GM23248 (cell line): Measurements from ENCODE around the gene GJB4. TPM values are rescaled to one million over a fixed set of nuclear protein-coding genes. Genes with fewer than 3 reads are reported as not detected.
A peak's percentile ranks its signal among the peaks of the same experiment; 100 is the strongest.

Experiments
- DNase-seq: peaks from one replicate; pipeline ENCODE4 v3.0.0-alpha.2; 2015
- H2AFZ ChIP-seq: fragments of 200-600 bp; sonication (generic); 2 replicates; pipeline ENCODE4 v1.6.1; 2016; ENCODE audit warnings: antibody characterized with exemption
- H3F3A ChIP-seq: fragments of 200-600 bp; sonication (generic); 2 replicates; pipeline ENCODE4 v1.6.1; 2016; ENCODE audit warnings: mild to moderate bottlenecking, antibody characterized with exemption, mixed run types; ENCODE audit not compliant: insufficient read depth
- H3K27ac ChIP-seq: fragments of 200-600 bp; sonication (generic); 2 replicates; pipeline ENCODE4 v1.5.1; 2016; ENCODE audit warnings: mild to moderate bottlenecking
- H3K27me3 ChIP-seq: fragments of 200-600 bp; sonication (generic); replicated peaks from 2 replicates; pipeline ENCODE4 v1.6.1; 2016; ENCODE audit warnings: mild to moderate bottlenecking; ENCODE audit not compliant: insufficient read depth
- H3K36me3 ChIP-seq: fragments of 200-600 bp; sonication (generic); 2 replicates; pipeline ENCODE4 v1.6.1; 2016; ENCODE audit warnings: low read depth, mild to moderate bottlenecking
- H3K4me1 ChIP-seq: fragments of 200-600 bp; sonication (generic); 2 replicates; pipeline ENCODE4 v1.6.1; 2016; ENCODE audit warnings: mild to moderate bottlenecking; ENCODE audit not compliant: insufficient read depth
- H3K4me2 ChIP-seq: fragments of 200-600 bp; sonication (generic); one replicate; pipeline ENCODE4 v1.6.1; 2016; ENCODE audit warnings: mild to moderate bottlenecking; ENCODE audit not compliant: unreplicated experiment
- H3K4me3 ChIP-seq: fragments of 200-600 bp; sonication (generic); 2 replicates; pipeline ENCODE4 v1.5.1; 2016; ENCODE audit warnings: mild to moderate bottlenecking
- H3K79me2 ChIP-seq: fragments of 200-600 bp; sonication (generic); 2 replicates; pipeline ENCODE4 v1.6.1; 2016; ENCODE audit warnings: mild to moderate bottlenecking; ENCODE audit not compliant: insufficient read depth
- H3K9ac ChIP-seq: fragments of 200-600 bp; sonication (generic); 2 replicates; pipeline ENCODE4 v1.6.1; 2016; ENCODE audit warnings: mild to moderate bottlenecking
- H3K9me2 ChIP-seq: fragments of 200-600 bp; sonication (generic); 2 replicates; pipeline ENCODE4 v1.6.1; 2016; ENCODE audit warnings: mixed run types, mild to moderate bottlenecking, moderate library complexity; ENCODE audit not compliant: insufficient read depth
- H3K9me3 ChIP-seq: fragments of 200-600 bp; sonication (generic); one replicate; pipeline ENCODE4 v1.6.1; 2017; ENCODE audit warnings: low read depth
- H4K20me1 ChIP-seq: fragments of 200-600 bp; sonication (generic); 2 replicates; pipeline ENCODE4 v1.6.0; 2016; ENCODE audit not compliant: insufficient read depth
- EZH2 ChIP-seq: fragments of 200-600 bp; sonication (generic); IDR thresholded peaks from 2 replicates; pipeline ENCODE4 v1.6.1; 2018; ENCODE audit warnings: antibody characterized with exemption, mild to moderate bottlenecking; ENCODE audit not compliant: insufficient read depth, poor library complexity, severe bottlenecking
- EZH2phosphoT487 ChIP-seq: fragments of 200-600 bp; sonication (generic); IDR thresholded peaks from 2 replicates; pipeline ENCODE4 v1.6.1; 2018; ENCODE audit warnings: antibody characterized with exemption, moderate library complexity, mild to moderate bottlenecking, low read depth; ENCODE audit not compliant: insufficient read depth
- WGBS, 2 experiments: methylation state at CpG; one replicate each; pipeline ENCODE4 v1.1.6; 2015 to 2017; ENCODE audit warnings: low lambda C conversion rate in 2 of 2, low coverage in 1 of 2; ENCODE audit errors: missing lambda C conversion rate in 2 of 2; 5-methylcytosine and 5-hydroxymethylcytosine counted together
- in situ Hi-C: fragments of 300-500 bp; cut with MboI; formaldehyde crosslinking; loops from 2 replicates; pipeline ENCODE4 v1.15.0; 2020
- polyA plus RNA-seq: library from polyadenylated mRNA; unstranded; fragments of >200 nt; fragmentation: Nextera tagmentation; extraction: Ambion mirVana; gene quantifications from 2 replicates; pipeline ENCODE4 v1.2.1, GENCODE V29; 2016
- total RNA-seq: library from RNA; depleted of rRNA; stranded (reverse); fragments of >200 nt; shearing (Covaris generic); gene quantifications from 2 replicates; pipeline ENCODE4 v1.2.3, GENCODE V29; 2014

The GJB4 gene
- total and polyA plus RNA-seq, 2 experiments from 2014 or later: not detected

GRCh38 chr1:34739613-34740012 lies 19.9 kb upstream of the GJB4 start:
- Histone ChIP-seq H3K4me2 (no peak overlapping the region), H3K36me3 (no peaks in the 10 kb centered on the region), H3K27ac (no peak overlapping the region), H3F3A (no peaks in the 10 kb centered on the region), H3K79me2 (no peaks in the 10 kb centered on the region), H2AFZ (no peak overlapping the region), H3K4me3 (no peak overlapping the region), H3K27me3 (peaks cover 11% of the 10 kb centered on the region), H4K20me1 (no peaks in the 10 kb centered on the region), H3K9me3 (no peaks in the 10 kb centered on the region), H3K9me2 (no peaks in the 10 kb centered on the region), H3K9ac (no peak overlapping the region), H3K4me1 (no peaks in the 10 kb centered on the region)
- WGBS, 2 experiments: 18 to 19% methylated on average over 3 of the region's 3 CpGs
- in situ Hi-C loops: no loop called here
- TF ChIP-seq EZH2 (no peak), EZH2phosphoT487 (no peak)
- DNase-seq: no peak

GRCh38 chr1:34740161-34740868 lies 19.2 kb upstream of the GJB4 start:
- Histone ChIP-seq H3K9me3 (no peaks in the 10 kb centered on the region), H3K4me2 (no peak overlapping the region), H3F3A (no peaks in the 10 kb centered on the region), H3K9me2 (no peaks in the 10 kb centered on the region), H3K4me3 (no peak overlapping the region), H2AFZ (no peak overlapping the region), H3K9ac (no peak overlapping the region), H3K27me3 (peaks cover 4% of the 10 kb centered on the region; the same call in 1 of the 2 replicates), H3K27ac (no peak overlapping the region), H4K20me1 (no peaks in the 10 kb centered on the region), H3K4me1 (no peaks in the 10 kb centered on the region), H3K36me3 (no peaks in the 10 kb centered on the region), H3K79me2 (no peaks in the 10 kb centered on the region)
- TF ChIP-seq EZH2: no peak
- TF ChIP-seq EZH2phosphoT487: no peak
- DNase-seq: peak; percentile 44
- in situ Hi-C loops: no loop called here
- WGBS, 2 experiments: 26 to 34% methylated on average over 14 to 18 of the region's 18 CpGs

GRCh38 chr1:34742667-34743270 lies 16.8 kb upstream of the GJB4 start:
- Histone ChIP-seq H3F3A (no peaks in the 10 kb centered on the region), H3K27me3 (peaks cover 20% of the 10 kb centered on the region), H4K20me1 (no peaks in the 10 kb centered on the region), H3K27ac (no peak overlapping the region), H2AFZ (no peak overlapping the region), H3K9ac (no peak overlapping the region), H3K36me3 (no peaks in the 10 kb centered on the region), H3K9me3 (no peaks in the 10 kb centered on the region), H3K9me2 (no peaks in the 10 kb centered on the region), H3K79me2 (no peaks in the 10 kb centered on the region), H3K4me1 (no peaks in the 10 kb centered on the region), H3K4me3 (no peak overlapping the region), H3K4me2 (no peak overlapping the region)
- DNase-seq: peak; percentile 81
- 8 to 9% methylated on average over 16 of the region's 16 CpGs for WGBS, 2 experiments
- TF ChIP-seq EZH2phosphoT487 (no peak), EZH2 (no peak)
- in situ Hi-C loops: no loop called here

GRCh38 chr1:34743775-34744174 lies 15.8 kb upstream of the GJB4 start:
- in situ Hi-C loops: no loop called here
- Histone ChIP-seq H3K4me3 (no peak overlapping the region), H3K4me2 (no peak overlapping the region), H3K36me3 (no peaks in the 10 kb centered on the region), H3K79me2 (no peaks in the 10 kb centered on the region), H3F3A (no peaks in the 10 kb centered on the region), H3K9me2 (no peaks in the 10 kb centered on the region), H4K20me1 (no peaks in the 10 kb centered on the region), H3K27me3 (peaks cover 27% of the 10 kb centered on the region), H3K4me1 (no peaks in the 10 kb centered on the region), H3K9ac (no peak overlapping the region), H3K9me3 (no peaks in the 10 kb centered on the region), H3K27ac (no peak overlapping the region), H2AFZ (no peak overlapping the region)
- TF ChIP-seq EZH2: no peak
- no peak for TF ChIP-seq EZH2phosphoT487
- DNase-seq: no peak
- WGBS, 2 experiments: 45 to 49% methylated on average over 6 of the region's 6 CpGs
